ENCODE data around the gene FBN2.
"Not testable (repeated sequence)": the region's sequence is repeated elsewhere in the genome, so short reads cannot be mapped to it uniquely, and the experiment has no call there.

The FBN2 gene

GRCh38 chr5:128405159-128405558 is 132.9 kb downstream of the FBN2 start:
- TF ChIP-seq CTCF (IDR thresholded peaks at IDR 0.05; ENCODE audit: insufficient read depth, low read depth, low read length, missing control alignments): no peak
- H3K4me3 ChIP-seq (ENCODE audit: low read length): no peak overlapping the region
- DNase-seq (ENCODE audit: low read depth): peak; percentile 54

DNA sequence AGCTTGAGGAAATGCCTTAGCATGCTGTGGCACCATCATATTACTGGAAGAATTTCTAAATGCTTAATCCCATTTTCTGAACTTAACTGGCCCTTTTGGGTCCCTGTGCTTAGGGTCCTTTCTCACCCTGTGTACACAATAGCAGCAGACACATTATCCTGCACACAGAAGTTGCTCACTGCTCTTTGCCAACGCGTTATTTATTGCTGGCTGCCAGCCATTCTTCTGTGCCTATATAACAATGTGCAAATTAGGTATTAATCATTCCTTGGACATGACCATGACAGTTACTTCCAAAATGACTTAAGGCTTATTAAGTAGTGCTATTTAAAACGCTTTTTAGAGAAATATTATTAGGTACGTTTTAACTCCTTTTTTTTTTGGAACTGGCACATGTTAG is 134.7 kb downstream of the FBN2 start:
- no peak for TF ChIP-seq CTCF (IDR thresholded peaks at IDR 0.05; ENCODE audit: insufficient read depth, low read depth, low read length, missing control alignments)
- H3K4me3 ChIP-seq (ENCODE audit: low read length): no peak overlapping the region
- DNase-seq (ENCODE audit: low read depth): peak; percentile 52

- no peak overlapping the region for H3K4me3 ChIP-seq (ENCODE audit: low read length)
- DNase-seq (ENCODE audit: low read depth): no peak
- TF ChIP-seq CTCF (IDR thresholded peaks at IDR 0.05; ENCODE audit: insufficient read depth, low read depth, low read length, missing control alignments): no peak
Measured at GRCh38 chr5:128402506-128402905, 135.5 kb downstream of the FBN2 start.

DNA sequence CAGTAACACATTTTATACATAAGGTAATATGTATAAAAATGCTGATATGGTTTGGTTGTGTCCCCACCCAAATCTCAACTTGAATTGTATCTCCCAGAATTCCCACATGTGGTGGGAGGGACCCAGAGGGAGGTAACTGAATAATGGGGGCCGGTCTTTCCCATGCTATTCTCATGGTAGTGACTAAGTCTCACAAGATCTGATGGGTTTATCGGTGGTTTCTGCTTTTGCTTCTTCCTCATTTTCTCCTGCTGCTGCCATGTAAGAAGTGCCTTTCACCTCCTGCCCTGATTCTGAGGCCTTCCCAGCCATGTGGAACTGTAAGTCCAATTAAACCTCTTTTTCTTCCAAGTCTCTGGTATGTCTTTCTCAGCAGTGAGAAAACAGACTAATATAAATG is 137.3 kb downstream of the FBN2 start:
- DNase-seq (ENCODE audit: low read depth); H3K4me3 ChIP-seq (ENCODE audit: low read length): not testable (repeated sequence)

DNA sequence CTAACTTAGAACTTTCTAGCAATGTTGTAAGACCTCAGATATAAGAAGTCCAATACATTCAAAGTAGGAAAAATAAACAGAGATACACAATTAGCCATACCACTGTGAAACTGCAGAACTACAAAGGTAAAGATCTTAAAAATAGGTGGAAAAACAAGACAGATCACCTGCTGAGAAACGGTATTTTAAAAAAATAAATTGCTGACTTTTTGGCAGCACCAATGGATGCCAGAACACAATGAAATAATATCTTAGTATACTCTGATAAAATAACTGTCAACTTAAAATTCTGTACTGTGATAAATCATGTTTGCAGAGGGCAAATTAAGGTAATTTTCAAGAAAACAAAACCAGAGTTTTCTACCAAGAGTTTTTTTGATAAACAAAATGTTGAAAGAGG is 138.9 kb downstream of the FBN2 start:
- DNase-seq (ENCODE audit: low read depth): no peak
- no peak for TF ChIP-seq CTCF (IDR thresholded peaks at IDR 0.05; ENCODE audit: insufficient read depth, low read depth, low read length, missing control alignments)
- no peak overlapping the region for H3K4me3 ChIP-seq (ENCODE audit: low read length)

DNA sequence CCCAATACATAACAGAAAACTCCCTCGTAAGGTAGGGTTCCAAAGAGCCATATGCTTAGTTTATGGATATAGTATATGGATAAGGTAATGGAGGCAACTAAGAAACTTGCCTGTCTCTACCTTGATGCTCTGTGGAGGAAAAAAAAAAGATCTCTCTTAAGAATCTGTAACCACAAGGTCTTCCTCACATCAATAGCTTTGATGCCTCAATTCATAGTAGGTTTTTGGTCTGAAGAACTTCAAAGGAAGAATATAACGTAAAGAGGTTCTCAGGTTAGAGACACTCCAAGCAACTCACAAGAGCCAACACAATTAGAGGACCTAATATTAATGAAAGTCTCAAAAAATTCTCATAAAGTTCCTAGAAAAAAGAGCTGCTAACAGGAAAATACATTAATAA is 140.2 kb downstream of the FBN2 start:
- H3K4me3 ChIP-seq (ENCODE audit: low read length): no peak overlapping the region
- DNase-seq (ENCODE audit: low read depth): no peak
- TF ChIP-seq CTCF (IDR thresholded peaks at IDR 0.05; ENCODE audit: insufficient read depth, low read depth, low read length, missing control alignments): no peak

- H3K4me3 ChIP-seq (ENCODE audit: low read length): no peak overlapping the region
- DNase-seq (ENCODE audit: low read depth): no peak
- TF ChIP-seq CTCF (IDR thresholded peaks at IDR 0.05; ENCODE audit: insufficient read depth, low read depth, low read length, missing control alignments): no peak
Measured at GRCh38 chr5:128395073-128395472, 143.0 kb downstream of the FBN2 start.

GRCh38 chr5:128384068-128384467 is 154.0 kb downstream of the FBN2 start:
- no peak overlapping the region for H3K4me3 ChIP-seq (ENCODE audit: low read length)
- no peak for TF ChIP-seq CTCF (IDR thresholded peaks at IDR 0.05; ENCODE audit: insufficient read depth, low read depth, low read length, missing control alignments)
- peak; percentile 51 for DNase-seq (ENCODE audit: low read depth)

Measured in epithelial cell of esophagus (primary cell).